OCI-LY7 (cell line): Measurements from ENCODE around the gene DCHS1. TPM values are rescaled to one million over a fixed set of nuclear protein-coding genes. Genes with fewer than 3 reads are reported as not detected.
A peak's percentile ranks its signal among the peaks of the same experiment; 100 is the strongest.

ENCODE experiments used
- BruUV-seq: library from RNA; stranded (reverse); fragments of 400-500 nt; replicated peaks from 2 replicates; lab custom pipeline; 2021; lab: Mats Ljungman, UMichigan
- CTCF ChIA-PET: fragments of 300-600 bp; sonication (Branson Sonifier 250); formaldehyde crosslinking; loops from one replicate; lab custom pipeline; 2022; ENCODE audit warnings: antibody characterized with exemption; ENCODE audit not compliant: unreplicated experiment; lab: Charles Lee
- POLR2A ChIA-PET: fragments of 300-600 bp; sonication (Branson Sonifier 250); formaldehyde crosslinking; loops from one replicate; lab custom pipeline; 2022; ENCODE audit warnings: antibody characterized with exemption; lab: Charles Lee
- DNase-seq: peaks from one replicate; pipeline ENCODE4 v3.0.0-alpha.2; 2015; ENCODE audit warnings: low spot score
- H2AFZ ChIP-seq: fragments of 200-600 bp; sonication (generic), shearing (Covaris generic); 2 replicates; pipeline ENCODE4 v1.6.1; 2014; ENCODE audit warnings: mild to moderate bottlenecking, antibody characterized with exemption, low read length, moderate library complexity
- H3K27ac ChIP-seq: fragments of 200-600 bp; sonication (generic); 2 replicates; pipeline ENCODE4 v1.5.1; 2014; ENCODE audit warnings: mixed run types, low read depth, mild to moderate bottlenecking, moderate library complexity, low read length, inconsistent platforms; ENCODE audit not compliant: poor library complexity, severe bottlenecking
- H3K36me3 ChIP-seq: fragments of 200-600 bp; sonication (generic); 2 replicates; pipeline ENCODE4 v1.6.1; 2014; ENCODE audit warnings: mild to moderate bottlenecking, antibody characterized with exemption, low read length, moderate library complexity, mixed read lengths; ENCODE audit not compliant: insufficient read depth
- H3K4me1 ChIP-seq: fragments of 200-600 bp; sonication (generic); 2 replicates; pipeline ENCODE4 v1.5.1; 2014; ENCODE audit warnings: mild to moderate bottlenecking, low read length; ENCODE audit not compliant: insufficient read depth, poor library complexity, severe bottlenecking
- H3K4me2 ChIP-seq: fragments of 200-600 bp; sonication (generic); 2 replicates; pipeline ENCODE4 v1.6.1; 2014; ENCODE audit warnings: mild to moderate bottlenecking, low read length
- H3K4me3 ChIP-seq: fragments of 200-600 bp; sonication (generic); 2 replicates; pipeline ENCODE4 v1.5.1; 2014; ENCODE audit warnings: mild to moderate bottlenecking, low read depth, low read length; ENCODE audit not compliant: poor library complexity, severe bottlenecking
- H3K79me2 ChIP-seq: fragments of 200-600 bp; sonication (generic); 2 replicates; pipeline ENCODE4 v1.6.1; 2016; ENCODE audit warnings: low read depth, mild to moderate bottlenecking, low read length, moderate library complexity, mixed read lengths; ENCODE audit not compliant: insufficient read depth
- H3K9me2 ChIP-seq: fragments of 200-600 bp; sonication (generic); 2 replicates; pipeline ENCODE4 v1.6.1; 2016; ENCODE audit warnings: mild to moderate bottlenecking, low read length, mixed read lengths; ENCODE audit not compliant: insufficient read depth
- H3K9me3 ChIP-seq: fragments of 200-600 bp; sonication (generic); 2 replicates; pipeline ENCODE4 v1.6.1; 2014; ENCODE audit warnings: mild to moderate bottlenecking, mixed run types, low read length, mixed read lengths
- H4K20me1 ChIP-seq: fragments of 200-600 bp; sonication (generic); 2 replicates; pipeline ENCODE4 v1.6.1; 2014; ENCODE audit warnings: mild to moderate bottlenecking, antibody characterized with exemption, low read length, moderate library complexity, mixed read lengths; ENCODE audit not compliant: insufficient read depth
- CTCF ChIP-seq: fragments of 200-600 bp; sonication (generic); conservative IDR thresholded peaks from 2 replicates; pipeline ENCODE4 v1.5.1; 2014; ENCODE audit warnings: mild to moderate bottlenecking, antibody characterized with exemption, low read length, moderate library complexity, mixed read lengths
- EZH2phosphoT487 ChIP-seq: fragments of 200-600 bp; sonication (generic); IDR thresholded peaks from 2 replicates; pipeline ENCODE4 v1.6.1; 2018; ENCODE audit warnings: low read depth, borderline replicate concordance, mild to moderate bottlenecking, mixed run types, antibody characterized with exemption, low read length, moderate library complexity, mixed read lengths
- intact Hi-C: fragments of 100-400 bp; cut with micrococcal nuclease; formaldehyde crosslinking; loops from one replicate; pipeline ENCODE4 v1.10.0; 2022; ENCODE audit not compliant: unreplicated experiment
- total RNA-seq, 2 experiments: library from RNA; depleted of rRNA in 1 of 2; stranded (reverse); fragments of >200 nt in 1 of 2; shearing (Covaris generic) in 1 of 2; gene quantifications; 2 replicates each; pipeline ENCODE4 v1.2.3, GENCODE V29; 2014 to 2022

The DCHS1 gene
- total RNA-seq, 2 experiments from 2014 or later = 0.67 to 1.1 TPM

DNA sequence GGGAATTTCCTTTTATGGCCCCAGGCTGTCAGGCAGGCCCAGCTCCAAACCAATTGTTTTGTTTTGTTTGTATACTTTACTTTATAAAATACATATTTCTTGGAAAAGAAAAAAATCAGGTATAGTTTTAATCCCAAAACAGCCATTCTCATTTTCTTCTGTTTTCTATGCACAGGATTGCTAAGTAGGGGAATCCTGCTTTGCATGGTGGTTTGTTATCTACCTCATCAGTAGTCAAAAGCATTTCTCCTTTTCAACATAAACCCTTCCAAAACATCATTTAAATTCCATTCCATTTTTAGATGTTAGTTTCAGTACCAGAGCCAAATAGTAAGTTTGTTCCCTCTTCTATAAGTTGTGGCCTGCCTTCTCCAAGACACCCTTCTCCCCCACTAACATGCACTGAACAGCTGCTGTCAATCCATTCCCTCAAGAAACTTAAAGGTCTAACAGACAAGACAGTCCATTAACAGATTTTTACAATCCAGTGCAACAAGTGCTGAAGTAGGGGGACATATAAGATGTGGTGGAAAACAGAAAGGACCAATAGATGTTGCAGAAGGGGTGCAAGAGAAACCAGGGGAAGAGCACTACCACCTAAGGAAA, 48.3 kb downstream of the DCHS1 start:
- Histone ChIP-seq H3K4me3 (peak overlapping the region; percentile 39), H3K36me3 (peaks cover 55% of the 10 kb centered on the region), H3K27ac (peak overlapping the region; percentile 47), H2AFZ (no peak overlapping the region), H3K4me1 (peaks cover 51% of the 10 kb centered on the region), H3K9me3 (no peaks in the 10 kb centered on the region), H3K4me2 (peak overlapping the region; percentile 86), H3K79me2 (peaks cover 55% of the 10 kb centered on the region), H3K9me2 (no peaks in the 10 kb centered on the region), H4K20me1 (peaks cover 22% of the 10 kb centered on the region)
- TF ChIP-seq EZH2phosphoT487 (no peak), CTCF (no peak)
- no TSS peak for BruUV-seq
- intact Hi-C loops = no loop called here
- no peak for DNase-seq
- CTCF ChIA-PET = no interaction called here
- POLR2A ChIA-PET = interaction anchor here (0.6 to 2.2 kb wide), 5 partner anchors 11 to 76 kb away, joined by 3 to 4 read pairs (median 4); partner anchors contain the start of gene MRPL17

GRCh38 chr11:6606471-6607189, 49.0 kb downstream of the DCHS1 start:
- H3K79me2 ChIP-seq = peaks cover 61% of the 10 kb centered on the region
- BruUV-seq = no TSS peak
- no peak overlapping the region for H2AFZ ChIP-seq
- H4K20me1 ChIP-seq = peaks cover 25% of the 10 kb centered on the region
- peak overlapping the region; percentile 86 for H3K4me2 ChIP-seq
- H3K27ac ChIP-seq = peak overlapping the region; percentile 47
- TF ChIP-seq EZH2phosphoT487 (no peak), CTCF (no peak)
- POLR2A ChIA-PET = interaction anchor here (0.6 to 2.2 kb wide), 6 partner anchors 11 to 898 kb away, joined by 3 to 6 read pairs (median 4); partner anchors contain the start of gene MRPL17
- CTCF ChIA-PET = no interaction called here
- peak overlapping the region; percentile 39 for H3K4me3 ChIP-seq
- DNase-seq = peak; percentile 52
- H3K36me3 ChIP-seq = peaks cover 57% of the 10 kb centered on the region
- intact Hi-C loops = no loop called here
- peaks cover 57% of the 10 kb centered on the region for H3K4me1 ChIP-seq
- no peaks in the 10 kb centered on the region for H3K9me2 ChIP-seq
- no peaks in the 10 kb centered on the region for H3K9me3 ChIP-seq
